Endothelial cell of umbilical vein (primary cell): ENCODE results near the gene ITGB3. TPM values are rescaled to one million over a fixed set of nuclear protein-coding genes. Genes with fewer than 3 reads are reported as not detected.

Experiments used
- BruUV-seq: library from RNA; stranded (reverse); fragments of 400-500 nt; replicated peaks from 2 replicates; lab custom pipeline; 2021; lab: Mats Ljungman, UMichigan
- CTCF ChIA-PET: fragments of 300-600, 350-600 bp; sonication (Branson Sonifier 250); formaldehyde crosslinking; loops from one replicate; lab custom pipeline; 2021; ENCODE audit warnings: antibody characterized with exemption, inconsistent platforms; lab: Charles Lee
- POLR2A ChIA-PET: fragments of 300-600, 350-600 bp; sonication (Branson Sonifier 250); formaldehyde crosslinking; loops from one replicate; lab custom pipeline; 2021; ENCODE audit warnings: antibody characterized with exemption, inconsistent platforms; lab: Charles Lee
- DNase-seq: peaks from one replicate; pipeline ENCODE4 v3.0.0-alpha.2; 2011; ENCODE audit warnings: low read depth, low spot score
- FAIRE-seq: peaks from 2 replicates; lab custom pipeline; 2011; peaks lifted over from hg19 to GRCh38; lab: Jason Lieb, UNC
- H2AFZ ChIP-seq: 2 replicates; pipeline ENCODE4 v1.6.0; 2012; ENCODE audit warnings: low read depth, low read length, control low read depth, inconsistent platforms
- H3K27ac ChIP-seq: 2 replicates; pipeline ENCODE4 v1.5.1; 2011; ENCODE audit warnings: low read depth, mild to moderate bottlenecking, control low read depth, low read length, moderate library complexity; ENCODE audit not compliant: insufficient read depth
- H3K27me3 ChIP-seq, 2 experiments: 2 replicates each; pipeline versions ENCODE4 v1.6.0 to v1.6.1; 2011; ENCODE audit warnings: low read length in 2 of 2, mixed read lengths in 1 of 2; ENCODE audit not compliant: control insufficient read depth in 2 of 2, insufficient read depth in 2 of 2
- H3K36me3 ChIP-seq, 2 experiments: 2 replicates in 1 of 2; 3 replicates in 1 of 2; pipeline ENCODE4 v1.5.1; 2011; ENCODE audit warnings: low read length in 2 of 2, mild to moderate bottlenecking in 1 of 2, moderate library complexity in 1 of 2; ENCODE audit not compliant: control insufficient read depth in 2 of 2, insufficient read depth in 2 of 2; ENCODE audit errors: extremely low read depth in 1 of 2
- H3K4me1 ChIP-seq: 3 replicates; pipeline ENCODE4 v1.5.1; 2011; ENCODE audit warnings: mild to moderate bottlenecking, low read length; ENCODE audit not compliant: control insufficient read depth, insufficient read depth; ENCODE audit errors: extremely low read depth
- H3K4me2 ChIP-seq: 2 replicates; pipeline ENCODE4 v1.6.1; 2011; ENCODE audit warnings: low read length, control low read depth, mixed read lengths; ENCODE audit not compliant: insufficient read depth
- H3K4me3 ChIP-seq, 3 experiments: fragments of 200-600 bp in 1 of 3; sonication (generic), shearing (Covaris generic) in 1 of 3; replicated peaks in 1 of 3; 2 replicates each; pipeline ENCODE4 v1.5.1; 2011 to 2016; ENCODE audit warnings: control low read depth in 3 of 3, low read length in 3 of 3, mild to moderate bottlenecking in 2 of 3, inconsistent platforms in 1 of 3, low read depth in 1 of 3, moderate library complexity in 1 of 3; ENCODE audit not compliant: insufficient read depth in 1 of 3
- H3K79me2 ChIP-seq: 2 replicates; pipeline ENCODE4 v1.6.0; 2012; ENCODE audit warnings: low read length, inconsistent platforms; ENCODE audit not compliant: control insufficient read depth, insufficient read depth
- H3K9ac ChIP-seq: replicated peaks from 2 replicates; pipeline ENCODE3; 2011; ENCODE audit warnings: low read length, control low read depth; ENCODE audit not compliant: insufficient read depth; ENCODE audit errors: extremely low read depth
- H3K9me1 ChIP-seq: replicated peaks from 3 replicates; pipeline ENCODE4 v1.6.0; 2011; ENCODE audit warnings: mild to moderate bottlenecking, low read length; ENCODE audit not compliant: control insufficient read depth, insufficient read depth; ENCODE audit errors: extremely low read depth
- H3K9me3 ChIP-seq: replicated peaks from 2 replicates; pipeline ENCODE4 v1.5.1; 2012; ENCODE audit warnings: low read length, inconsistent platforms; ENCODE audit not compliant: control insufficient read depth, insufficient read depth
- H4K20me1 ChIP-seq: replicated peaks from 2 replicates; pipeline ENCODE3; 2011; ENCODE audit warnings: mild to moderate bottlenecking, low read length; ENCODE audit not compliant: control insufficient read depth, insufficient read depth; ENCODE audit errors: extremely low read depth
- EZH2 ChIP-seq: IDR thresholded peaks from 2 replicates; pipeline ENCODE4 v1.6.1; 2012; ENCODE audit warnings: borderline replicate concordance, low read depth, mild to moderate bottlenecking, moderate library complexity, low read length, inconsistent platforms; ENCODE audit not compliant: severe bottlenecking
- JUN ChIP-seq: IDR thresholded peaks from 2 replicates; pipeline ENCODE4 v1.6.1; 2011; ENCODE audit warnings: borderline replicate concordance, low read depth; ENCODE audit not compliant: insufficient read length, insufficient read depth
- MYC ChIP-seq: IDR thresholded peaks from one replicate; pipeline ENCODE4 v1.6.1; 2011; ENCODE audit warnings: mild to moderate bottlenecking, low read depth, low read length
- POLR2A ChIP-seq: IDR thresholded peaks from 2 replicates; pipeline ENCODE4 v1.6.1; 2012; ENCODE audit warnings: low read depth, mild to moderate bottlenecking, control low read depth, low read length
- dilution Hi-C: fragments of 300-500 bp; cut with MboI; formaldehyde crosslinking; loops from one replicate; pipeline ENCODE4 v1.15.0; 2019; ENCODE audit warnings: low sequenced_read_pairs; ENCODE audit not compliant: extremely low pct_ligation_motif_present
- intact Hi-C: fragments of 100-400 bp; cut with micrococcal nuclease; formaldehyde crosslinking; loops from one replicate; pipeline ENCODE4 v1.10.0; 2022
- polyA plus RNA-seq, 4 experiments: library from polyadenylated mRNA; depleted of rRNA in 3 of 4; stranded (reverse) in 3 of 4; unstranded in 1 of 4; fragments of >200 nt; gene quantifications; 2 replicates each; pipeline versions ENCODE4 v1.2.1 to v1.2.3, GENCODE V29; 2011 to 2012; ENCODE audit warnings: missing spikeins in 1 of 4
- total RNA-seq: library from RNA; stranded (reverse); gene quantifications from 2 replicates; pipeline ENCODE4 v1.2.3, GENCODE V29; 2021

Gene ITGB3
- total and polyA plus RNA-seq, 2 donors (not counting 3 experiments of a cell fraction or from before 2014, with no cell fraction given): 55.8 to 60.0 TPM

DNA sequence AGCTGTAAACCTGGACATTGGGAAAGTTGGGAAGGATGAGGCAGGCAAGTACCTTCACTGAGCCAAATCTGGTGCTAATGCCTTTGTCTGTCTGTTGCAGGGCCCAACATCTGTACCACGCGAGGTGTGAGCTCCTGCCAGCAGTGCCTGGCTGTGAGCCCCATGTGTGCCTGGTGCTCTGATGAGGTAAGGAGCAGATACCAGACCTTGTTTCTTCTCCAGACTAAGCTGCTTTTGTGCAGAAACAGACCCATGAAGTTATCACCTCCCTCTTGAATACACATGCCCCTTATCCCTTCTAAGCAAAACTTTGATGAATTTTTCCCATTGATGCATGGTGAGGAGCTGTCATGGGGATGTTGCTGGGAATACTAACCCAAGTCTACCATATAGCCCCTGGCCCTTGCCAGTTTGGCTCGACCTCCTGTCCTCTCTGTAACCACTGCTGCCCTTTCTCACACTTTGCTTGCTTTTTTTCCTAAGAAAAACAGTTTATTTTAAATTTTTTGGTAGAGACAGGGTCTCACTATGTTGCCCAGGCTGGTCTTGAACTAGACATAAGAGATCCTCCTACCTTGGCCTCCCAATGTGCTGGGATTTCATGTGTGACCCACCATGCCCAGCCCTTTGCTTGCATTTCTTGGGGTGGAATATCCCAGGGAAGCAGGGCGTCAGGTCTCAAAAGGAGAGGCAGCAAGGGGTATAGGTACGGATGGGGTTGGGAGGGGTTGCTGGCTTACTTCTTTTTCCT, 20.9 kb downstream of the ITGB3 start:
- intact Hi-C loops (no loop called here), dilution Hi-C loops (no loop called here)
- TF ChIP-seq POLR2A (no peak), JUN (no peak), MYC (no peak)
- BruUV-seq: no TSS peak
- ChIA-PET CTCF (no interaction called here), POLR2A (no interaction called here)
- H3K27me3 ChIP-seq: no peaks in the 10 kb centered on the region
- H3K4me3 ChIP-seq: no peak overlapping the region
- H3K4me2 ChIP-seq: no peak overlapping the region
- H3K27ac ChIP-seq: no peak overlapping the region
- peaks cover 20% of the 10 kb centered on the region for H3K4me1 ChIP-seq
- H2AFZ ChIP-seq: no peak overlapping the region
- no peaks in the 10 kb centered on the region for H3K36me3 ChIP-seq
- H3K9ac ChIP-seq: no peak overlapping the region
- H3K9me1 ChIP-seq: no peaks in the 10 kb centered on the region
- H4K20me1 ChIP-seq: no peaks in the 10 kb centered on the region
- FAIRE-seq (no peak), DNase-seq (no peak)
- no peaks in the 10 kb centered on the region for H3K9me3 ChIP-seq
- no peaks in the 10 kb centered on the region for H3K79me2 ChIP-seq

DNA sequence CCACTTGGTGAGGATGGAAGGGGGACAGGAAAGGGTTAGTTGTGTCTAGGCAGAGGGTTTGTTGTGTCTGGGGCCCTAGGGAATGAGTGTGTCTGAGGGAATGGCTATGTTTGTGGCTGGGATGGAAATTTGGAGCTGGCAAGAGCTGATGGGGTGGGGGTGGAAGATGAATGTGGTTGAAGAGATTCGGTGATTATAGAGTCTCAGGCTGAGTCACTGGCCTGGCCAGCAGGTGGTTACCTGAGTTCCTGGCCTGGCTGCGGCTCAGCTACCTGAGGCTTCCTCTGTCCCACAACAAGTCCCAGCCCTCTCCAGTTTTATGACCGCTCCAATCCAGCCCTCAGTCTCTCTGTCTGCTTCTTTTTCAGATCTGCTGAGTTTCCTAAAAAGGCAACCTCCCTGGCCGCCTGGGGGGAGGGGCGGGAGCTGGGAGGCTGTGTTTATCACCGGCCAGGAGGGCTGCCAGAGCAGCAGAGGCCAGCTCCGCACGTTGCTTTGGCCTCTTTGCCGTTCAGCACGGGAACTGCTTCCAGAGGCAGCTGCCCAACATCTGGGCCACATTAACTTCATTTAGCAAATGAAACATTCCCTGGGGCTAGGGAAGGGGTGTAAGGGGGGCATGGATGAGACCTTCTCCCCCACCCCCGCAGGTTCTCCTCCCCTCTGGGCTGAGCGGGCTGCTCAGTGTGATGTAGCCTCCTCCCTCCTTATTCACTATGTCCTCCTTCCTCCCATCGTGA, 21.8 kb downstream of the ITGB3 start:
- intact Hi-C loops (no loop called here), dilution Hi-C loops (no loop called here)
- no peaks in the 10 kb centered on the region for H3K27me3 ChIP-seq
- no peak overlapping the region for H3K9ac ChIP-seq
- FAIRE-seq (no peak), DNase-seq (no peak)
- no peaks in the 10 kb centered on the region for H3K79me2 ChIP-seq
- no peak overlapping the region for H3K4me3 ChIP-seq
- H3K9me3 ChIP-seq: no peaks in the 10 kb centered on the region
- H3K4me2 ChIP-seq: no peak overlapping the region
- H3K9me1 ChIP-seq: no peaks in the 10 kb centered on the region
- peaks cover 21% of the 10 kb centered on the region for H3K4me1 ChIP-seq
- BruUV-seq: no TSS peak
- ChIA-PET CTCF (interaction anchor here (0.9 kb wide), 1 partner anchor 12 kb away, joined by 3 read pairs; no protein-coding TSS in a partner anchor), POLR2A (no interaction called here)
- no peaks in the 10 kb centered on the region for H4K20me1 ChIP-seq
- no peak overlapping the region for H2AFZ ChIP-seq
- no peak overlapping the region for H3K27ac ChIP-seq
- no peaks in the 10 kb centered on the region for H3K36me3 ChIP-seq
- TF ChIP-seq POLR2A (no peak), EZH2 (no peak)
